PC-3 (cell line): ENCODE measurements around the gene TMEM174. TPM values are rescaled to one million over a fixed set of nuclear protein-coding genes. Genes with fewer than 3 reads are reported as not detected.
"Not testable (repeated sequence)": the region's sequence is repeated elsewhere in the genome, so short reads cannot be mapped to it uniquely, and the experiment has no call there.

ENCODE experiments used
- ATAC-seq: fragments of 200-7000 bp; cut with Tn5 transposase; 2 replicates; pipeline ENCODE4 v1.9.1; 2020; ENCODE audit warnings: mild to moderate bottlenecking, moderate library complexity
- BruUV-seq: library from RNA; stranded (reverse); fragments of 400-500 nt; replicated peaks from 2 replicates; lab custom pipeline; 2021; lab: Mats Ljungman, UMichigan
- CTCF ChIA-PET: fragments of 300-600 bp; sonication (Branson Sonifier 250); formaldehyde crosslinking; loops from one replicate; lab custom pipeline; 2022; ENCODE audit warnings: antibody characterized with exemption; lab: Charles Lee
- POLR2A ChIA-PET: fragments of 300-600 bp; sonication (Branson Sonifier 250); formaldehyde crosslinking; loops from one replicate; lab custom pipeline; 2022; ENCODE audit warnings: antibody characterized with exemption; ENCODE audit not compliant: unreplicated experiment; lab: Charles Lee
- DNase-seq: peaks from one replicate; pipeline ENCODE4 v3.0.0-alpha.2; 2015
- H2AFZ ChIP-seq: fragments of 300-600 bp; sonication (generic); 2 replicates; pipeline ENCODE4 v1.6.0; 2016; ENCODE audit warnings: antibody characterized with exemption, low read length
- H3F3A ChIP-seq: fragments of 300-600 bp; sonication (generic); one replicate; pipeline ENCODE4 v1.6.0; 2017; ENCODE audit warnings: antibody characterized with exemption, low read length, control low read depth, mild to moderate bottlenecking; ENCODE audit not compliant: unreplicated experiment
- H3K27ac ChIP-seq: fragments of 300-600 bp; sonication (generic); 2 replicates; pipeline ENCODE4 v1.5.1; 2016; ENCODE audit warnings: mild to moderate bottlenecking, low read length
- H3K27me3 ChIP-seq: fragments of 300-600 bp; sonication (generic); 2 replicates; pipeline ENCODE4 v1.6.1; 2016; ENCODE audit warnings: low read length, mixed read lengths
- H3K36me3 ChIP-seq: fragments of 300-600 bp; sonication (generic); 2 replicates; pipeline ENCODE4 v1.6.1; 2016; ENCODE audit warnings: low read depth, mixed run types, low read length, mixed read lengths
- H3K4me1 ChIP-seq: fragments of 300-600 bp; sonication (generic); 2 replicates; pipeline ENCODE4 v1.5.1; 2016; ENCODE audit warnings: low read length; ENCODE audit not compliant: insufficient read depth
- H3K4me2 ChIP-seq: fragments of 300-600 bp; sonication (generic); 2 replicates; pipeline ENCODE4 v1.6.0; 2016; ENCODE audit warnings: low read length
- H3K4me3 ChIP-seq: fragments of 300-600 bp; sonication (generic); 2 replicates; pipeline ENCODE4 v1.5.1; 2016; ENCODE audit warnings: mild to moderate bottlenecking, low read length, mixed read lengths
- H3K79me2 ChIP-seq: fragments of 300-600 bp; sonication (generic); 2 replicates; pipeline ENCODE4 v1.6.1; 2017; ENCODE audit warnings: low read length, mixed read lengths
- H3K9ac ChIP-seq: fragments of 300-600 bp; sonication (generic); 2 replicates; pipeline ENCODE4 v1.6.0; 2016; ENCODE audit warnings: mild to moderate bottlenecking, low read length
- H3K9me2 ChIP-seq: fragments of 300-600 bp; sonication (generic); replicated peaks from 2 replicates; pipeline ENCODE4 v1.6.1; 2016; ENCODE audit warnings: mixed run types, low read length, mixed read lengths
- H3K9me3 ChIP-seq: fragments of 300-600 bp; sonication (generic); 2 replicates; pipeline ENCODE4 v1.6.1; 2016; ENCODE audit warnings: low read length, mixed read lengths
- H4K20me1 ChIP-seq: fragments of 300-600 bp; sonication (generic); 2 replicates; pipeline ENCODE4 v1.6.1; 2016; ENCODE audit warnings: low read length, mixed read lengths
- EZH2 ChIP-seq: fragments of 300-600 bp; sonication (generic); IDR thresholded peaks from one replicate; pipeline ENCODE4 v1.6.1; 2017; ENCODE audit warnings: antibody characterized with exemption, mild to moderate bottlenecking, low read length; ENCODE audit not compliant: unreplicated experiment
- EZH2phosphoT487 ChIP-seq: fragments of 300-600 bp; sonication (generic); IDR thresholded peaks from 2 replicates; pipeline ENCODE4 v1.6.1; 2018; ENCODE audit warnings: mild to moderate bottlenecking, antibody characterized with exemption, low read length, borderline replicate concordance
- intact Hi-C: fragments of 100-400 bp; cut with micrococcal nuclease; formaldehyde crosslinking; loops from 2 replicates; pipeline ENCODE4 v1.9.0; 2023
- total RNA-seq: library from RNA; depleted of rRNA; stranded (reverse); fragments of >200 nt; gene quantifications from 2 replicates; pipeline ENCODE4 v1.2.3, GENCODE V29; 2014
- TF ChIP-seq, protein P1 (sequence below): fragments of 300-600 bp; sonication (generic); conservative IDR thresholded peaks from 2 replicates; pipeline ENCODE4 v1.5.1; 2017; ENCODE audit warnings: antibody characterized with exemption, low read depth, mild to moderate bottlenecking, low read length

TMEM174 gene
- total RNA-seq, 1 experiment from 2014 or later = not detected

DNA sequence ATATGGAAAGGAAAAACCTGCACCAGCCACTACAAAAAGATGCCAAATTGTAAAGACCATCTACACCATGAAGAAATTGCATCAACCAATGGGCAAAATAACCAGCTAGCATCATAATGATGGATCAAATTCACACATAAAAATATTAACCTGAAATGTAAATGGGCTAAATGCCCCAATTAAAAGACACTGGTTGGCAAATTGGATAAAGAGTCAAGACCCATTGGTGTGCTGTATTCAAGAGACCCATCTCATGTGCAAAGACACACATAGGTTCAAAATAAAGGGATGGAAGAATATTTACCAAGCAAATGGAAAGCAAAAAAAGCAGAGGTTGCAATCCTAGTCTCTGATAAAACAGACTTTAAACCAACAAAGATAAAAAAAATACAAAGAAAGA, 36.1 kb downstream of the TMEM174 start:
- H4K20me1 ChIP-seq, DNase-seq, H3K36me3 ChIP-seq, H3K9ac ChIP-seq, H3K27ac ChIP-seq, CTCF ChIA-PET, H3K4me2 ChIP-seq, H3K27me3 ChIP-seq, H3K9me2 ChIP-seq, BruUV-seq, intact Hi-C loops, H3K4me1 ChIP-seq, H3K4me3 ChIP-seq, H3K9me3 ChIP-seq, H3K79me2 ChIP-seq, H3F3A ChIP-seq, POLR2A ChIA-PET, H2AFZ ChIP-seq, ATAC-seq: not testable (repeated sequence)

- H3K4me1 ChIP-seq, H2AFZ ChIP-seq, H3K36me3 ChIP-seq, BruUV-seq, ATAC-seq, H3K9me3 ChIP-seq, H3K79me2 ChIP-seq, H3K27me3 ChIP-seq, POLR2A ChIA-PET, H3K27ac ChIP-seq, DNase-seq, H3K4me2 ChIP-seq, H3F3A ChIP-seq, H4K20me1 ChIP-seq, H3K4me3 ChIP-seq, H3K9ac ChIP-seq, intact Hi-C loops, H3K9me2 ChIP-seq: not testable (repeated sequence)
- CTCF ChIA-PET = interaction anchor here (0.5 kb wide), 1 partner anchor 153 kb away, joined by 3 read pairs; no protein-coding TSS in a partner anchor
These were observed 39.7 kb downstream of the TMEM174 start for GRCh38 chr5:73212693-73213092.

DNA sequence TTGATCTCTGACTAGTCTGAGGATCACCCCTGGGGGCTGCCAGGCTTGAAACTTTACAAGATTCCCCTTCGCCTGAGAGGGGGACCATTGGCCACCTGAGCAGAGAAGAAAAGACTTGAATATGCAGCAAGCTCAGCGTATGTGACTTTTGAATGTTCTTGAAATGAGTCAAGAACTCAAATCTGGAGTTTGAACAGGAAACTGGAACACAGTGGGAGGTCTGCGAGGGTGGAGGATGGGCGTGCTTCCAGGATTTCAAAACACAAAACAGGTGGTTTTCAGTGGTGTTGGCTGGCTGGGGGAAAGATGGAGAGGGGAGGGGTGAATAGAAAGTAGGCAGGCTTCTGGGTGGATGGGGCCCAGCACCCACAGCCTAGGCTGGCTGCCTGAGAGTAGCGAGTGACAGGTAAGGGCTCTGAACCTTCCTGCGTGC, 40.6 kb downstream of the TMEM174 start:
- DNase-seq (peak; percentile 11), ATAC-seq (no peak)
- no peak overlapping the region for H2AFZ ChIP-seq
- H3K4me1 ChIP-seq = no peaks in the 10 kb centered on the region
- ChIA-PET POLR2A (no interaction called here), CTCF (no interaction called here)
- TF ChIP-seq EZH2 (no peak), EZH2phosphoT487 (no peak)
- TF ChIP-seq, protein P1, sequence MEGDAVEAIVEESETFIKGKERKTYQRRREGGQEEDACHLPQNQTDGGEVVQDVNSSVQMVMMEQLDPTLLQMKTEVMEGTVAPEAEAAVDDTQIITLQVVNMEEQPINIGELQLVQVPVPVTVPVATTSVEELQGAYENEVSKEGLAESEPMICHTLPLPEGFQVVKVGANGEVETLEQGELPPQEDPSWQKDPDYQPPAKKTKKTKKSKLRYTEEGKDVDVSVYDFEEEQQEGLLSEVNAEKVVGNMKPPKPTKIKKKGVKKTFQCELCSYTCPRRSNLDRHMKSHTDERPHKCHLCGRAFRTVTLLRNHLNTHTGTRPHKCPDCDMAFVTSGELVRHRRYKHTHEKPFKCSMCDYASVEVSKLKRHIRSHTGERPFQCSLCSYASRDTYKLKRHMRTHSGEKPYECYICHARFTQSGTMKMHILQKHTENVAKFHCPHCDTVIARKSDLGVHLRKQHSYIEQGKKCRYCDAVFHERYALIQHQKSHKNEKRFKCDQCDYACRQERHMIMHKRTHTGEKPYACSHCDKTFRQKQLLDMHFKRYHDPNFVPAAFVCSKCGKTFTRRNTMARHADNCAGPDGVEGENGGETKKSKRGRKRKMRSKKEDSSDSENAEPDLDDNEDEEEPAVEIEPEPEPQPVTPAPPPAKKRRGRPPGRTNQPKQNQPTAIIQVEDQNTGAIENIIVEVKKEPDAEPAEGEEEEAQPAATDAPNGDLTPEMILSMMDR = no peak
- no peaks in the 10 kb centered on the region for H3K36me3 ChIP-seq
- H4K20me1 ChIP-seq = no peaks in the 10 kb centered on the region
- no peak overlapping the region for H3K9ac ChIP-seq
- H3K9me2 ChIP-seq = no peaks in the 10 kb centered on the region
- no peaks in the 10 kb centered on the region for H3K27me3 ChIP-seq
- H3K9me3 ChIP-seq = no peaks in the 10 kb centered on the region
- H3K27ac ChIP-seq = no peak overlapping the region
- no TSS peak for BruUV-seq
- intact Hi-C loops = no loop called here
- H3K4me3 ChIP-seq = no peak overlapping the region
- H3K79me2 ChIP-seq = no peaks in the 10 kb centered on the region
- no peaks in the 10 kb centered on the region for H3F3A ChIP-seq
- no peak overlapping the region for H3K4me2 ChIP-seq

DNA sequence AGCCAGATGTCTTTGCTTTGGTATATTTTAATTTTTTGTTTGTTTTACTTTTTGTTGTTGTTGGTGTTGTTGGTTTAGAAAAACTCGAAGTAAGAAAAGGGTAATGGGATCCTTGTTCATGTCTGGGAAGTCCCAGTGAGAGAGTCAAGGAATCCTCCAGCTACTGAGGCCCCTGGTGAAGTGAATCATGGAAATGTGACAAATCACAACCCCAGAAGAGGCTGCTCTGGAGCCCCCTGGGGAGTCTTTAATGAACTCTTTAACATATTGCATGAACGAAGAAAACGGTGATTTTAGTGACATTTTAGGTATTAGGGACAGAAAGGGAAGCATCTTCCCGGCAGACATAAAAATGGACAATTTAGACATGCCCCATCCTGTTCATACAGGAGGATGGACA, 41.3 kb downstream of the TMEM174 start:
- Histone ChIP-seq H3K36me3 (no peaks in the 10 kb centered on the region), H4K20me1 (no peaks in the 10 kb centered on the region), H3K79me2 (no peaks in the 10 kb centered on the region), H3F3A (no peaks in the 10 kb centered on the region), H3K4me1 (no peaks in the 10 kb centered on the region), H3K4me3 (no peak overlapping the region), H3K27ac (no peak overlapping the region), H3K27me3 (no peaks in the 10 kb centered on the region), H3K9ac (no peak overlapping the region), H3K4me2 (no peak overlapping the region), H3K9me2 (no peaks in the 10 kb centered on the region), H2AFZ (no peak overlapping the region), H3K9me3 (no peaks in the 10 kb centered on the region)
- POLR2A ChIA-PET = no interaction called here
- CTCF ChIA-PET = no interaction called here
- ATAC-seq = no peak
- BruUV-seq = no TSS peak
- no peak for TF ChIP-seq EZH2
- TF ChIP-seq, protein P1 = no peak
- TF ChIP-seq EZH2phosphoT487 = no peak
- DNase-seq = no peak
- intact Hi-C loops = no loop called here
